Neutrophil (primary cell): ENCODE results near the gene CCNQ.

Experiments
- H3K27ac ChIP-seq: fragments of 200-600 bp; sonication (generic); 2 replicates; pipeline ENCODE4 v1.5.1; 2016; ENCODE audit warnings: mild to moderate bottlenecking, moderate library complexity
- H3K27me3 ChIP-seq: fragments of 200-600 bp; sonication (generic); 2 replicates; pipeline ENCODE4 v1.6.0; 2016; ENCODE audit warnings: mild to moderate bottlenecking
- H3K36me3 ChIP-seq: fragments of 200-600 bp; sonication (generic); 2 replicates; pipeline ENCODE4 v1.5.1; 2017
- H3K4me1 ChIP-seq, 2 experiments: fragments of 200-600 bp in 1 of 2; sonication (generic) in 1 of 2; 1 replicate in 1 of 2; 2 replicates in 1 of 2; pipeline versions ENCODE4 v1.5.1 to v1.6.1; 2013 to 2016; ENCODE audit warnings: low read depth in 1 of 2, low read length in 1 of 2, mild to moderate bottlenecking in 1 of 2, moderate library complexity in 1 of 2; ENCODE audit not compliant: control insufficient read depth in 1 of 2, insufficient read depth in 1 of 2
- H3K4me3 ChIP-seq, 2 experiments: fragments of 200-600 bp in 1 of 2; sonication (generic) in 1 of 2; 1 replicate in 1 of 2; 2 replicates in 1 of 2; pipeline ENCODE4 v1.5.1; 2013 to 2016; ENCODE audit warnings: low read depth in 1 of 2, low read length in 1 of 2, mild to moderate bottlenecking in 1 of 2, moderate library complexity in 1 of 2
- H3K9me3 ChIP-seq: fragments of 200-600 bp; sonication (generic); 2 replicates; pipeline ENCODE4 v1.5.1; 2016
- CTCF ChIP-seq: fragments of 200-600 bp; sonication (generic); IDR thresholded peaks from 2 replicates; pipeline ENCODE4 v1.5.1; 2016; ENCODE audit warnings: antibody characterized with exemption

CCNQ gene

GRCh38 chrX:153551135-153551534 lies 47.8 kb downstream of the CCNQ start:
- no peaks in the 10 kb centered on the region for H3K36me3 ChIP-seq
- no peak overlapping the region for H3K27ac ChIP-seq
- no peaks in the 10 kb centered on the region for H3K4me1 ChIP-seq
- no peak for TF ChIP-seq CTCF
- H3K4me3 ChIP-seq = no peak overlapping the region
- H3K9me3 ChIP-seq = no peaks in the 10 kb centered on the region
- no peaks in the 10 kb centered on the region for H3K27me3 ChIP-seq

- H3K4me3 ChIP-seq = no peak overlapping the region
- no peak for TF ChIP-seq CTCF
- H3K27me3 ChIP-seq = no peaks in the 10 kb centered on the region
- no peaks in the 10 kb centered on the region for H3K9me3 ChIP-seq
- no peaks in the 10 kb centered on the region for H3K4me1 ChIP-seq
- H3K36me3 ChIP-seq = no peaks in the 10 kb centered on the region
- no peak overlapping the region for H3K27ac ChIP-seq
These were observed 49.1 kb downstream of the CCNQ start for GRCh38 chrX:153549807-153550206.

GRCh38 chrX:153549231-153549630 lies 49.7 kb downstream of the CCNQ start:
- H3K27ac ChIP-seq = no peak overlapping the region
- H3K4me3 ChIP-seq = no peak overlapping the region
- no peak for TF ChIP-seq CTCF
- H3K36me3 ChIP-seq = no peaks in the 10 kb centered on the region
- H3K9me3 ChIP-seq = no peaks in the 10 kb centered on the region
- H3K27me3 ChIP-seq = no peaks in the 10 kb centered on the region
- no peaks in the 10 kb centered on the region for H3K4me1 ChIP-seq

GRCh38 chrX:153547195-153547594 lies 51.7 kb downstream of the CCNQ start:
- H3K4me3 ChIP-seq = no peak overlapping the region
- no peaks in the 10 kb centered on the region for H3K9me3 ChIP-seq
- no peaks in the 10 kb centered on the region for H3K36me3 ChIP-seq
- no peaks in the 10 kb centered on the region for H3K27me3 ChIP-seq
- no peak for TF ChIP-seq CTCF
- H3K4me1 ChIP-seq = no peaks in the 10 kb centered on the region
- no peak overlapping the region for H3K27ac ChIP-seq

- H3K9me3 ChIP-seq = no peaks in the 10 kb centered on the region
- H3K27ac ChIP-seq = no peak overlapping the region
- no peaks in the 10 kb centered on the region for H3K4me1 ChIP-seq
- H3K4me3 ChIP-seq = no peak overlapping the region
- no peak for TF ChIP-seq CTCF
- H3K36me3 ChIP-seq = no peaks in the 10 kb centered on the region
- no peaks in the 10 kb centered on the region for H3K27me3 ChIP-seq
These were observed 52.6 kb downstream of the CCNQ start for GRCh38 chrX:153546386-153546785.

GRCh38 chrX:153544727-153545126 lies 54.2 kb downstream of the CCNQ start:
- Histone ChIP-seq H3K9me3 (no peaks in the 10 kb centered on the region), H3K27me3 (no peaks in the 10 kb centered on the region), H3K4me1 (no peaks in the 10 kb centered on the region), H3K36me3 (no peaks in the 10 kb centered on the region), H3K27ac (no peak overlapping the region), H3K4me3 (no peak overlapping the region)
- no peak for TF ChIP-seq CTCF
